ENCODE results near the gene EFS. TPM values are rescaled to one million over a fixed set of nuclear protein-coding genes. Genes with fewer than 3 reads are reported as not detected.
"Not testable (repeated sequence)": the region's sequence is repeated elsewhere in the genome, so short reads cannot be mapped to it uniquely, and the experiment has no call there.

EFS gene
- polyA plus RNA-seq, 1 donor from 2014 or later: not detected

GRCh38 chr14:23404331-23404900, 39.4 kb upstream of the EFS start:
- Mint-ChIP-seq H3K36me3 (no peaks in the 10 kb centered on the region), H3K4me3 (no peak overlapping the region), H3K27ac (no peak overlapping the region), H3K27me3 (peaks cover 43% of the 10 kb centered on the region), H3K4me1 (peaks cover 0 to 7% (median 0%) of the 10 kb centered on the region in 3 donors), H3K9me3 (peaks cover 0 to 3% (median 0%) of the 10 kb centered on the region in 3 donors)

GRCh38 chr14:23403908-23404307, 38.9 kb upstream of the EFS start:
- peaks cover 41% of the 10 kb centered on the region for H3K27me3 Mint-ChIP-seq
- no peaks in the 10 kb centered on the region for H3K36me3 Mint-ChIP-seq
- peaks cover 0 to 7% (median 0%) of the 10 kb centered on the region in 3 donors for H3K4me1 Mint-ChIP-seq
- no peak overlapping the region for H3K4me3 Mint-ChIP-seq
- no peak overlapping the region for H3K27ac Mint-ChIP-seq
- peaks cover 0 to 3% (median 0%) of the 10 kb centered on the region in 3 donors for H3K9me3 Mint-ChIP-seq

GRCh38 chr14:23403139-23403438, 38.1 kb upstream of the EFS start:
- peaks cover 0 to 7% (median 0%) of the 10 kb centered on the region in 3 donors for H3K4me1 Mint-ChIP-seq

GRCh38 chr14:23402296-23403138, 37.5 kb upstream of the EFS start:
- peaks cover 0 to 3% (median 0%) of the 10 kb centered on the region in 3 donors for H3K9me3 Mint-ChIP-seq
- H3K27ac Mint-ChIP-seq: no peak overlapping the region
- H3K4me1 Mint-ChIP-seq: peaks cover 0 to 7% (median 0%) of the 10 kb centered on the region in 3 donors
- H3K36me3 Mint-ChIP-seq: no peaks in the 10 kb centered on the region
- H3K27me3 Mint-ChIP-seq: peaks cover 31% of the 10 kb centered on the region
- H3K4me3 Mint-ChIP-seq: no peak overlapping the region

More at GRCh38 chr14:23403139-23403438, 38.1 kb upstream of the EFS start:
- Mint-ChIP-seq H3K27ac (no peak overlapping the region), H3K36me3 (no peaks in the 10 kb centered on the region), H3K9me3 (peaks cover 0 to 3% (median 0%) of the 10 kb centered on the region in 3 donors), H3K27me3 (peaks cover 34% of the 10 kb centered on the region), H3K4me3 (no peak overlapping the region)

- Mint-ChIP-seq H3K27me3 (peaks cover 26% of the 10 kb centered on the region), H3K27ac (no peak overlapping the region), H3K9me3 (peaks cover 0 to 3% (median 0%) of the 10 kb centered on the region in 3 donors), H3K4me1 (peaks cover 0 to 4% (median 0%) of the 10 kb centered on the region in 3 donors), H3K36me3 (no peaks in the 10 kb centered on the region), H3K4me3 (no peak overlapping the region)
These were observed 36.3 kb upstream of the EFS start for GRCh38 chr14:23401291-23401690.

GRCh38 chr14:23400496-23401149, 35.7 kb upstream of the EFS start:
- not testable (repeated sequence) for H3K36me3 Mint-ChIP-seq, H3K4me1 Mint-ChIP-seq, H3K9me3 Mint-ChIP-seq, H3K27ac Mint-ChIP-seq, H3K4me3 Mint-ChIP-seq
- peaks cover 21% of the 10 kb centered on the region for H3K27me3 Mint-ChIP-seq

GRCh38 chr14:23399591-23399990, 34.6 kb upstream of the EFS start:
- H3K4me1 Mint-ChIP-seq: peaks cover 0 to 2% (median 0%) of the 10 kb centered on the region in 3 donors
- H3K4me3 Mint-ChIP-seq: no peak overlapping the region
- no peaks in the 10 kb centered on the region for H3K36me3 Mint-ChIP-seq
- H3K27ac Mint-ChIP-seq: no peak overlapping the region
- H3K9me3 Mint-ChIP-seq: no peaks in the 10 kb centered on the region
- H3K27me3 Mint-ChIP-seq: peaks cover 11% of the 10 kb centered on the region

- Mint-ChIP-seq H3K36me3 (no peaks in the 10 kb centered on the region), H3K9me3 (no peaks in the 10 kb centered on the region), H3K27me3 (peaks cover 11% of the 10 kb centered on the region), H3K4me1 (peaks cover 0 to 2% (median 0%) of the 10 kb centered on the region in 3 donors), H3K27ac (peak overlapping the region in 1 of 3 donors; percentile 27), H3K4me3 (no peak overlapping the region)
These were observed 34.2 kb upstream of the EFS start for GRCh38 chr14:23399136-23399535.

- no peak overlapping the region for H3K4me3 Mint-ChIP-seq
- peaks cover 0 to 2% (median 0%) of the 10 kb centered on the region in 3 donors for H3K4me1 Mint-ChIP-seq
- peaks cover 9% of the 10 kb centered on the region for H3K27me3 Mint-ChIP-seq
- H3K9me3 Mint-ChIP-seq: no peaks in the 10 kb centered on the region
- no peaks in the 10 kb centered on the region for H3K36me3 Mint-ChIP-seq
- H3K27ac Mint-ChIP-seq: peak overlapping the region in 1 of 3 donors; percentile 27
These were observed 33.4 kb upstream of the EFS start for GRCh38 chr14:23398348-23398747.

GRCh38 chr14:23396781-23397407, 31.9 kb upstream of the EFS start:
- no peaks in the 10 kb centered on the region for H3K36me3 Mint-ChIP-seq
- H3K27ac Mint-ChIP-seq: no peak overlapping the region
- H3K4me3 Mint-ChIP-seq: peak overlapping the region in 1 of 4 donors; percentile 17
- H3K4me1 Mint-ChIP-seq: peaks cover 0 to 2% (median 0%) of the 10 kb centered on the region in 3 donors
- H3K27me3 Mint-ChIP-seq: peaks cover 9% of the 10 kb centered on the region
- H3K9me3 Mint-ChIP-seq: no peaks in the 10 kb centered on the region

GRCh38 chr14:23396126-23396525, 31.2 kb upstream of the EFS start:
- no peak overlapping the region for H3K4me3 Mint-ChIP-seq
- H3K36me3 Mint-ChIP-seq: no peaks in the 10 kb centered on the region
- peaks cover 0 to 2% (median 0%) of the 10 kb centered on the region in 3 donors for H3K4me1 Mint-ChIP-seq
- H3K27ac Mint-ChIP-seq: no peak overlapping the region
- H3K9me3 Mint-ChIP-seq: no peaks in the 10 kb centered on the region
- peaks cover 4% of the 10 kb centered on the region for H3K27me3 Mint-ChIP-seq

- Mint-ChIP-seq H3K4me1 (peaks cover 0 to 2% (median 0%) of the 10 kb centered on the region in 3 donors), H3K27me3 (peaks cover 14% of the 10 kb centered on the region), H3K36me3 (no peaks in the 10 kb centered on the region), H3K27ac (peak overlapping the region in 1 of 3 donors; percentile 41), H3K9me3 (no peaks in the 10 kb centered on the region), H3K4me3 (no peak overlapping the region)
These were observed 27.6 kb upstream of the EFS start for GRCh38 chr14:23392613-23393012.

- not testable (repeated sequence) for H3K36me3 Mint-ChIP-seq, H3K4me3 Mint-ChIP-seq, H3K4me1 Mint-ChIP-seq, H3K9me3 Mint-ChIP-seq, H3K27ac Mint-ChIP-seq
- H3K27me3 Mint-ChIP-seq: peaks cover 18% of the 10 kb centered on the region
These were observed 24.9 kb upstream of the EFS start for GRCh38 chr14:23389871-23390270.

- no peak overlapping the region for H3K4me3 Mint-ChIP-seq
- H3K9me3 Mint-ChIP-seq: no peaks in the 10 kb centered on the region
- no peaks in the 10 kb centered on the region for H3K4me1 Mint-ChIP-seq
- no peaks in the 10 kb centered on the region for H3K36me3 Mint-ChIP-seq
- no peak overlapping the region for H3K27ac Mint-ChIP-seq
- H3K27me3 Mint-ChIP-seq: peaks cover 19% of the 10 kb centered on the region
These were observed 24.4 kb upstream of the EFS start for GRCh38 chr14:23389396-23389795.

- no peak overlapping the region for H3K4me3 Mint-ChIP-seq
- no peaks in the 10 kb centered on the region for H3K36me3 Mint-ChIP-seq
- H3K27ac Mint-ChIP-seq: no peak overlapping the region
- H3K4me1 Mint-ChIP-seq: no peaks in the 10 kb centered on the region
- peaks cover 19% of the 10 kb centered on the region for H3K27me3 Mint-ChIP-seq
- H3K9me3 Mint-ChIP-seq: no peaks in the 10 kb centered on the region
These were observed 24.0 kb upstream of the EFS start for GRCh38 chr14:23388996-23389395.
